ENCODE results near the gene SIN3B.

The SIN3B gene

GRCh38 chr19:16850133-16850532 is 20.9 kb downstream of the SIN3B start:
- H3K4me3 ChIP-seq (ENCODE audit: low read depth, low read length): no peak overlapping the region
- DNase-seq (ENCODE audit: low read depth): no peak

GRCh38 chr19:16851031-16851712 is 22.0 kb downstream of the SIN3B start:
- no peak for DNase-seq (ENCODE audit: low read depth)
- no peak for TF ChIP-seq CTCF (IDR thresholded peaks at IDR 0.05; ENCODE audit: insufficient read depth, low read depth, low read length, missing control alignments)
- no peak overlapping the region for H3K4me3 ChIP-seq (ENCODE audit: low read depth, low read length)

More at GRCh38 chr19:16850133-16850532, 20.9 kb downstream of the SIN3B start:
- TF ChIP-seq CTCF (IDR thresholded peaks at IDR 0.05; ENCODE audit: insufficient read depth, low read depth, low read length, missing control alignments): no peak

- no peak for DNase-seq (ENCODE audit: low read depth)
- no peak overlapping the region for H3K4me3 ChIP-seq (ENCODE audit: low read depth, low read length)
- TF ChIP-seq CTCF (IDR thresholded peaks at IDR 0.05; ENCODE audit: insufficient read depth, low read depth, low read length, missing control alignments): no peak
These were observed 23.9 kb downstream of the SIN3B start for GRCh38 chr19:16853066-16853465.

GRCh38 chr19:16856091-16856490 is 26.9 kb downstream of the SIN3B start:
- DNase-seq (ENCODE audit: low read depth): no peak
- TF ChIP-seq CTCF (IDR thresholded peaks at IDR 0.05; ENCODE audit: insufficient read depth, low read depth, low read length, missing control alignments): no peak
- H3K4me3 ChIP-seq (ENCODE audit: low read depth, low read length): no peak overlapping the region

- no peak overlapping the region for H3K4me3 ChIP-seq (ENCODE audit: low read depth, low read length)
- DNase-seq (ENCODE audit: low read depth): no peak
- TF ChIP-seq CTCF (IDR thresholded peaks at IDR 0.05; ENCODE audit: insufficient read depth, low read depth, low read length, missing control alignments): no peak
These were observed 30.4 kb downstream of the SIN3B start for GRCh38 chr19:16859626-16860025.

- H3K4me3 ChIP-seq (ENCODE audit: low read depth, low read length): no peak overlapping the region
- DNase-seq (ENCODE audit: low read depth): no peak
- no peak for TF ChIP-seq CTCF (IDR thresholded peaks at IDR 0.05; ENCODE audit: insufficient read depth, low read depth, low read length, missing control alignments)
These were observed 30.9 kb downstream of the SIN3B start for GRCh38 chr19:16860118-16860517.

- no peak for TF ChIP-seq CTCF (IDR thresholded peaks at IDR 0.05; ENCODE audit: insufficient read depth, low read depth, low read length, missing control alignments)
- peak; percentile 52 for DNase-seq (ENCODE audit: low read depth)
- H3K4me3 ChIP-seq (ENCODE audit: low read depth, low read length): no peak overlapping the region
These were observed 31.8 kb downstream of the SIN3B start for GRCh38 chr19:16861011-16861410.
